HG02970 (cell line): Measurements from ENCODE around the gene HSD17B8.

ENCODE experiments used
- ATAC-seq: cut with Tn5 transposase; IDR thresholded peaks from one replicate; pipeline ENCODE4 v1.9.1; 2021; ENCODE audit warnings: mild to moderate bottlenecking, moderate library complexity, moderate number of reproducible peaks; ENCODE audit not compliant: unreplicated experiment, low FRiP score

The HSD17B8 gene

DNA sequence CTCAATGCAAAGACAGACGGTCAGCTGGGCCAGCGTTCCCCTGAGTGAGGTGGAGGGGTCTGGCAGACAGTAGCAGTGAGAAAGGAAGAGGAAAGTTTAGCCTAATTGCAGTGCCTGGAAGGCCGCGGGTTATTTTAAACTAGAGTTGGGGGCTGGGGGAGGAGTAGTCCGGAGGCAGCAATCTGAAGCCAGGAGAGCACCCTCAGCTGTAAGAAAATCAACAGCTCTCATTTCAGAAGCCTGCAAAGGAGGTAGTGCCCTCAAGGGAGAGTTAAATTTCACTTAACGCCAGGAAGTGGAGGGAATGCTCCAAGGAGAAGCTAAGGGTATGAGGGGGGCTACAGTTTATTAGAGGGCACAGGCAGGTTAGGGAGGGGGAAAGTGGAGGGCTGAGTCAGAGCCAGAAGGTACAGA is 30.8 kb downstream of the HSD17B8 start:
- no peak for ATAC-seq

DNA sequence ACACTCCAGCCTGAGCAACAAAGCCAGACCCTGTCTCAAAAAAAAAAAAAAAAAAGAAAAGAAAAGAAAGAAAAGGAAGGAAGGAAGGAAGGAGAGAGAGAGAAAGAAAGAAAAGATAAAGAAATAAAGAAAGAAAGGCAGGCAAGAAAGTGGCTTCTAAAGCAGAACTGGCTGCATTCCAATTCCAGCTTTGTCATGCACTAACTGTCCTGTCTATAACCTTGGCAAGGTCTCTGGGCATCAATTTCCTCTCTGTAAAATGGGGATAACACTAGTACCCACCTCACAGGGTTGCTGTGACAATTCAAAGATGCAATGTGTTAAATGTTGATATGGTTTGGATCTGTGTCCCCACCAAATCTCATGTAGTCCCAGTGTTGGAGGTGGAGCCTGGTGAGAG is 31.9 kb downstream of the HSD17B8 start:
- no peak for ATAC-seq

DNA sequence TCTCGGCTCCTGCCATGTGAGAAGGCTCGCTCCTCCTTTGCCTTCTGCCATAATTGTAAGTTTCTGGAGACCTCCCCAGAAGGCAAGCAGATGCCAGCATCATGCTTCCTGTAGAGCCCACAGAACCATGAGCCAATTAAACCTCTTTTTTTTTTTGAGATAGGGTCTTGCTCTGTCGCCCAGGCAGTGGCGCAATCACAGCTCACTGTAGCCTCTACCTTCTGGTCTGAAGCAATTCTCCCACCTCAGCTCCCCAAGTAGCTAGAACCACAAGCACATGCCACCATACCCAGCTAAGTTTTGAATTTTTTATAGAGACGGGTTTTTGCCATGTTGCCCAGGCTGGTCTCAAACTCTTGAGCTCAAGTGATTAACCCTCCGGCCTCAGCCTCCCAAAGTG is 32.4 kb downstream of the HSD17B8 start:
- no peak for ATAC-seq

DNA sequence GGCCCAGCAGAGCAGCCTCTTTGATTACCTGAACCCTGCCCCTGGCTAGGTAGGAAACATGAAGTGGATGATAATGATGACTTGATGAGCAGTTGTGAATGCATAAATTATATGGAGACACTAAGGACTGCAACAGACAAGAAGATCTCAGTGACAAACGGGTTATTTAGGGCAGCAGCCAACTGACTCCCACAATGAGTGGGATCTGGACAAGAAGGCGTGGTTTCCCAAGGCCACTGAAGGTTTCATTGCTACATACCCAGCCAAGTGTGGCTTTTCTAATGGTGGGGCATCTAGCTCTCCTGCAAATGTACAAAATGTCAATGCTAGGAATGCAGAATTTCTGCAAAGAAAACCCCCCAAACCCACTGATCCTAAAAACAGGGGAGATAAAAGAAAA is 33.3 kb downstream of the HSD17B8 start:
- no peak for ATAC-seq

DNA sequence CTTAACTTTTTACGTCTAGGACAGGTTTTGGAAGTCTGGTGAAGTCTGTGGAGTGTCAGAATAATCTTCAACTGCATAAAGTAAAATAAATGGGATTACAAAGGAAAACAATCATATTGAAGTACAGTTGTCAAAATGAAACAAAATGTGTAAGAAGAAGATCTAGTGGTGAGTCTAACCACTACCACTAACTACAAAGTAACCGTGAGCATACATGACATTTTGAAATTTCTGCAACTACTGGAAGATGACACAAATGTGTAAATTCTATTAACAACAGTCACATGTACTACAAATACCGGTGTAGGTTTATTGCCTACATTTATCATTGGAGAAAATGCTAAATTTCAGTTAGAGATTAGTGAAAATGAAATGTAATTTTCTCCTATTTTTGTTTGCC is 37.5 kb downstream of the HSD17B8 start:
- no peak for ATAC-seq

DNA sequence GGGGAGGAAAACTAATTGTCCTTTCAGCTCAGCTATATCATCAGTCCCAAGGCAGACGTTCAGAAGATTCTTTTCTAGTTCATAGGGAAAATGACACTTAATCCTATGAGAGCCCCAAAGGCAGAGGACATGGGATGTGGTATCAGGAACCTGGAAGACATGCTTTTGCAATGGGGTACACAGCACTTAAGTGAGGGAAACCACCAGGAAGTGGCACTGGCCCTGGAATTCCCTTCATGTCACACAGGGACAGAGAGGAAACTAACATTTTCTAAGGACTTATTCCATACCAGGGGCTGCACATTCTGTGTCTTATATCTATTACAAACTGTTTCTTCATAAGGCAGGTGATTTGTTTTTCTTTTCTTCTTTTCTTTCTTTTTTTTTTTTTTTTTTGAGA is 39.0 kb downstream of the HSD17B8 start:
- no peak for ATAC-seq

DNA sequence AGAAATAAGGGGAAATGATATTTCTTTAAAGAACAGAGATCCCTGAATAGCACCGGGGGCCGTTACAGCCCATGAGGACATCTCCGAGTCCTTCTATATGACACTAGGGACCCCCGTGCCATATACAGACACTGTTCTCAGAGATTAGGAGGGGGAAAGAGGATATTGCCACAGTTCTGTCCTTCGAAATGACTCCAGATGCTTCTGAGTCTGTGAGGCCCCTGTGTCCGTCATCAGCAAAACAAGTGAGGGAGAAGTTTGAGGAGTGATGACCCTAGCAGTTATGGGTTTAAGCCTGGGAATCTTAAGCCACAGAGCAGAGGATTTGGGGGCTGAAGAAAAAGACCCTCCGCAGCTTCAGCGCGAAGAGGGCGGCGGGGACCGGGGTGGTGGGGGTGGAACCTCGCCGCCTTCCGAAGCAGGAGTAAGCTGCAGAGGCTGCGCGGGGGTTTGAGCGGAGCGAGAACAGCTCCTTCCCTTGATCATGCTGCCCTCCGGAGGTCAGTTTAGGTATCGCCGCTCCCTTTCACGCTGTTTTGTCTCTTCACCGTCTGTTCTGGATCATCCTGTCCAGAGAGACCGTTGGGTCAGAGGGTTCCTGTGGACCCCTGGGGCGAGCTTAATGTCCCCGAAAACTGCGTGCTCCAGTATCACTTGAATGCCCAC is 43.7 kb downstream of the HSD17B8 start:
- ATAC-seq, result peak; percentile 37

DNA sequence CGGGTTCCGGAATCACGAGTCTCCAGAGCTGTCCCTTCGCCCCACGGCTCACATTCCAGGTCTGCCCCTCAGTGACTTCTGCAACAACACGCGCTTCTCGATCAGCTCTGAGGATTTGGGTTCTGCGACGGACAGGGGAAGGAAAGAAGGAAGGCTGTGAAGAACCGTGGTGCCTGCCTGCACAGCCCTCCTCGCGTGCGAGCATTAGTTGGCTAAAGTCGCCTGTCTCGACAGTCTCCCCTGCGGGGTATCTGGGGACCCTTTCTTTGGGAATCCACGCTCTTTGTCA is 44.1 kb downstream of the HSD17B8 start:
- ATAC-seq, result peak; percentile 8

DNA sequence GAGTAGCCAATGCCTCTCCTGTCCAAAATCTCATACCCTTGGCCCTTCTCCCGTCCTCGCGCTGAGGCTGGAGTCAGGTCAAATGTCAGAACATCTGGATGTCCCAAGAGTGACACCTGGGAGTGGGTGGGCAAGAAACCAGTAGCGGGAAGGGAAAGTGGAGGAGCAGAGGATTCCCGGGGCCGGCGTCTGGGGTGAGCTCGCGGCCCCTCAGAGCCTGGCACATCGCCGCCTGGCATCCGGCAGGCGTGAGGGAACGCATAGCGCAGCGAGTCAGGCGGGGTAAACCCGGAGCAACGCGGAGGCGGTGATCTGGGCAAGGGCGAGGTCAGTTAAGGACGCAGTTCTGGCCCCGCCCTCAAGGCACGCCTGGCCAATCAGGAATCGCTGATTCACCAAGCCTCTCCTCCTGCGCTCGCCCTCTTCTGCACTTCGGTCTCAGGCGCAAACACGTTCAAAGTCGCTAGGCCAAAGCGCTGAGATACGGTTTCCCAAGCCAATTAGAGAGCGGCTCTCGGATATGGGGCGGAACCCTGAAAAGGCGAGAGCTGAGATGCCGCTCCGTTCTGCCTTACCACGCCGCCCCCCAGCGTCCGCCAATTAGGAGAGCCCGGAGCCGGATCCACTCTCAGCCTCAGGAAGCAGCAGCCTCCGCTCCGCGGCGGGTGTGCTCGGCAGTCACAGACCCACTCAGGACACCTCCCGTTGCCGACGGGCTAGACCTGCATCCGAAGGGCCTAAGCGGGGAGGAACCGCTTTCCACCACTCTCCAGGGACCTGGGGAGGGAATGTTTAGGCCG is 44.7 kb downstream of the HSD17B8 start:
- ATAC-seq, result peak; percentile 90

DNA sequence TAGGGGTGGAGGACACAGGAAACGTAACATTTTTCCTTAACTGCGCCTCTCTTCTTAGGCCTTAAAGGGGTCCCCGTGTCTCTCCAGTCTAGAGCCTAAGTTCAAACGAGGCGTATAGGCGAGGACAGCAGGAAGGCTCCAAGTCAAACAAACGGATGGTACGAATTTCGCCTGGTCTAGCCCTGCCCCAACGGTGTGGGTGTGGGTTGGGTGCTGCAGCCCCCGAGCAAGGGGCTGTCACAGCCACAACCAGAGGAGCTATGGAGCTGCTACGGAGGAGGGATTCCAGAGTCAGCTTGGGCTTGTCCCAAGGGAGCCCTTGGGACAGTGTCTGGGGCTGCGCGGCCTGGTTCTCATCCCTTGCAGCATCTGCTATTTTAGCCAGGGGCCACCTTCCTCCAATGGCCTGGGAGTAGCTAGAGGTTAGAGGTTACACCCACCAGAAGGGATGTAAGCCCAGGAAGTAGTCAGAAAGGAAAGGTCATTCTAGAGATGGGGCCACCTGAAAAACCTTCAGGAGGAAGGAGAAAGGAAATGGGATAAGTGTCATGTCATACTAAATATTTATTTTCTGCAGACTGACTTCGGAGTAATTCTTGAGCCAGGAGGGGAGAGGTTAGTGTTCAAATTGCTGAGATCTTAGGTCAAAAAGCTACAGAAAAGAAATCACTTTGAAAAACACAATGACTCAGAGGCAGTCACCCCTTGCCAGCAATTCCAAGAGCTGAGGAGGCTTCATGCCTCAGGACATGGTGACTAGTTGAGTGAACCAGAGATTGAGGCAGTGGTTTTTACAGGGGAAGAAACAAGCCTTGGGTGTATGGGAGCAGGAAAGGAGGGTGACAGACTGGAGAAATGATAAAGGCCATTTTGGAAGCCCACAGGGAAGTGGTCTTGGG is 45.5 kb downstream of the HSD17B8 start:
- ATAC-seq, result no peak

DNA sequence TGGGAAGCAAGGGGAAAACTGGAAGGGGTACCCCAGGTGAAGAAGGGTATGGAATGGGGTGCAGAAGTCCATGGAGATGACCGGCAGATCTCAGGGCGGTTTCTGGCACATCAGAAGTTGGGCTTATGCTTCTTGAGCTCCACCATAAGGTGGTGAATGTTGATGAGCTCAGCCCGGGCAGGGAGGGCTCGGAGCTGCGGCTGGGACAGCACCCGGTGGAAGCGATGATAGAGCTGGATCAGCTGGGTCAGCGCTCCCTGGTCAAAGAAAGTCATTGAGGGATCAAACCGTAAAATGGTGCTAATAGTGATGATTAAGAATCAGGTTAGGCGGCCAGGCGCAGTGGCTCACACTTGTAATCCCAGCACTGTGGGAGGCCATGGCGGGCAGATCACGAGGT is 46.3 kb downstream of the HSD17B8 start:
- no peak for ATAC-seq

DNA sequence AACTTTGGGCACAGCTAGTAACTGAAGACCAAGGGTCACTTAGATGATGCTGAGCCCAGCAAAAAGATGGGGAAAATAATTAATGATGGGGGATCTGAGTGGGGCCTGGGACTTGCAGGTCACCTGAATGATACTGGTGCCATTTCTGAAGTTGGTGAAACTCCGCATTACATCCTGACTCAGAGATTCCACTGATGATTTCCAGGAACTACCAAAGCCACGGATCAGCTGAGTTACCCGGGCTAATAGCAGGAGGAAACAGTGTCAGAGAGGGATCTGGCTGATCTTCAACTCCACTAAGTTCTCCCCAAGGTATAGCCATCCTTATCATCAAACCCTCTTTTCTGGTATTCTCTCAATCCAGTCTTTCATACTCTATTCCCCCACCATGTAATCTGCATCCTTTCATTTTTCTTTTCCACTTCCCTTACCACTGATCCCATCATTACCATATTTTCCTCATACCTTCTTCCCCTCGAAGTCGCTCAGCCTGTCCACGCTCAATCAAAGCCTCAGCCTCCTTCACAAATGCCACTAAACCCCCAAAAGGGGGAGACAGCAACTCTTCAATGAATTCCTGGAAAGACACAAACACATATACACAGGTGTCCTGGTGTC is 47.0 kb downstream of the HSD17B8 start:
- no peak for ATAC-seq

DNA sequence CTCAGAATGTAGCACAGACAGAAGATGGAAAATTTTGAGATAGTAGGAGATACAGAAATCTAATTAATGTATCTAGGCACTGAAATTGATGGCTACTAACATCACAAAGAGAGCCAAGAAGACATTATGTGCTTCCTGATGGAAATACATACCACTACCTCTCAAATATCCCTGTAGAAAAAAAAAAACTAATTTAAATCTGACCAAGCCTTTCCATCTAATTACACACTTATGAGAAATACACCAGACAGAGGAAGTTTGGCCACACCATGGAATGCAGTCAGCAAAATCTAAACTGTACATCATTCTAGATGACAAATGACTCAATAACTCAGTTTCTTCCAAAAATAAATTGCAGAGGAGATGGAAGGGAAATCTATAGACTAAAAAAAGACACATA is 48.3 kb downstream of the HSD17B8 start:
- ATAC-seq, result no peak

DNA sequence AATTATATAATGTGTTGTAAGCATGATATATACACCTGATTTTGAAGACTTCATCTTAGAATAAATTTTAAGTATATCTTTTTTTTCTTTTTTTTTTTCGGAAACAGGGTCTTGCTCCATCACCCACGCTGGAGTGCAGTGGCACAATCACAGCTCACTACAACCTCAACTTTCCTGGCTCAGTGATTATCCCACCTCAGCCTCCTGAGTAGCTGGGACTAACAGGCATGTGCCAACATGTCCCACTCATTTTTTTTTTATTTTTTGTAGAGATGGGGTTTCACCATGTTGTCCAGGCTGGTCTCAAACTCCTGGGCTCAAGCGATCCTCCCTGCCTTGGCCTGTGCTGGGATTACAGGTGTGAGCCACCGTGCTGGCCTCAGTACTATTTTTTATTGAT is 50.1 kb downstream of the HSD17B8 start:
- ATAC-seq, result no peak
